ENCODE data around the gene FBXO45. TPM values are rescaled to one million over a fixed set of nuclear protein-coding genes. Genes with fewer than 3 reads are reported as not detected.
"Not testable (repeated sequence)": the region's sequence is repeated elsewhere in the genome, so short reads cannot be mapped to it uniquely, and the experiment has no call there.

FBXO45 gene
- total RNA-seq, 1 donor from 2014 or later: 9.9 TPM

DNA sequence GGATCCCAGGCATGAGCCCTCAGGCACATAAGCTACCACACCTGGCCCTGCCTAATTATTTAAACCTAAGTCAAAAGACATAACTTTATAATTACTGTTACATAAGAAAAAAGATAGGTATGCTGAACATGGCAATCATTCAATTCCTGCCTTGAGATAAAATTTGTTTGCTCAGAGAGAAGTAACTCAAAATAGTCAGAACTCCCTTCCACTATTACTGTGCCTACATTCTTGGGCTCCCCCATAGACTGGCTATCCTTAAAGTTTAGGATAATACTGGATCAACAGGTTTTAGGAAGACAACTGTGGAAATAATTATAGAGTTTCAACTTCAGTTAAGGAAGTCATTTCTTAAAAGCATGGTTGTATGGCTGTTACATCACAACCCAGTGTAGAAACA lies 10.0 kb upstream of the FBXO45 start:
- H3K27me3 Mint-ChIP-seq (ENCODE audit: low read depth): no peaks in the 10 kb centered on the region
- H3K36me3 Mint-ChIP-seq (ENCODE audit: low read depth): peaks cover 8% of the 10 kb centered on the region
- TF ChIP-seq, protein P1, sequence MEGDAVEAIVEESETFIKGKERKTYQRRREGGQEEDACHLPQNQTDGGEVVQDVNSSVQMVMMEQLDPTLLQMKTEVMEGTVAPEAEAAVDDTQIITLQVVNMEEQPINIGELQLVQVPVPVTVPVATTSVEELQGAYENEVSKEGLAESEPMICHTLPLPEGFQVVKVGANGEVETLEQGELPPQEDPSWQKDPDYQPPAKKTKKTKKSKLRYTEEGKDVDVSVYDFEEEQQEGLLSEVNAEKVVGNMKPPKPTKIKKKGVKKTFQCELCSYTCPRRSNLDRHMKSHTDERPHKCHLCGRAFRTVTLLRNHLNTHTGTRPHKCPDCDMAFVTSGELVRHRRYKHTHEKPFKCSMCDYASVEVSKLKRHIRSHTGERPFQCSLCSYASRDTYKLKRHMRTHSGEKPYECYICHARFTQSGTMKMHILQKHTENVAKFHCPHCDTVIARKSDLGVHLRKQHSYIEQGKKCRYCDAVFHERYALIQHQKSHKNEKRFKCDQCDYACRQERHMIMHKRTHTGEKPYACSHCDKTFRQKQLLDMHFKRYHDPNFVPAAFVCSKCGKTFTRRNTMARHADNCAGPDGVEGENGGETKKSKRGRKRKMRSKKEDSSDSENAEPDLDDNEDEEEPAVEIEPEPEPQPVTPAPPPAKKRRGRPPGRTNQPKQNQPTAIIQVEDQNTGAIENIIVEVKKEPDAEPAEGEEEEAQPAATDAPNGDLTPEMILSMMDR (IDR thresholded peaks at IDR 0.05): no peak
- H3K9me3 Mint-ChIP-seq (ENCODE audit: low read depth): no peaks in the 10 kb centered on the region
- H3K27ac Mint-ChIP-seq (ENCODE audit: unreplicated experiment): no peak overlapping the region
- no peak for DNase-seq (ENCODE audit: low spot score)
- no peaks in the 10 kb centered on the region for H3K4me1 Mint-ChIP-seq (ENCODE audit: low read depth)
- no peak overlapping the region for H3K4me3 Mint-ChIP-seq (ENCODE audit: unreplicated experiment)

DNA sequence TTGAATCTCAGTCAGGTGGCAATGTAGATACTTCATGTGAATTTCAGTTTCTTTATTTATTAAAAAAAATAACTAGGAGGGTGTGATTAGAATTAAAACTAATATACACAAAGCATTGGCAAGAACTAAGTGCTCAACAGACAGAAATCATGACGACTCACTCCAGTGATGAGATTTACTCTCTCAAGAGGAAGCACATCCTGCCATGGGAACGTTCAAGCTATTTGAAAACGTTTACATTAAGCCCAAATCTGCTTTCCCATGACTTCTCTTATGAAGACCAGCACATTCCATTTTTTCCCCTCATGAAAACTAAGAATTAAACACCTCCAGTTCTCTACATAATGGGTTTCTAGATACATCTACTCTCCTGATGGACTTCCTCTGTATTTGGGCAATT lies 8.6 kb upstream of the FBXO45 start:
- peaks cover 5% of the 10 kb centered on the region for H3K4me1 Mint-ChIP-seq (ENCODE audit: low read depth)
- H3K27me3 Mint-ChIP-seq (ENCODE audit: low read depth): no peaks in the 10 kb centered on the region
- H3K9me3 Mint-ChIP-seq (ENCODE audit: low read depth): no peaks in the 10 kb centered on the region
- no peak overlapping the region for H3K4me3 Mint-ChIP-seq (ENCODE audit: unreplicated experiment)
- H3K27ac Mint-ChIP-seq (ENCODE audit: unreplicated experiment): no peak overlapping the region
- no peak for DNase-seq (ENCODE audit: low spot score)
- peaks cover 2% of the 10 kb centered on the region for H3K36me3 Mint-ChIP-seq (ENCODE audit: low read depth)
- TF ChIP-seq, protein P1 (IDR thresholded peaks at IDR 0.05): no peak

DNA sequence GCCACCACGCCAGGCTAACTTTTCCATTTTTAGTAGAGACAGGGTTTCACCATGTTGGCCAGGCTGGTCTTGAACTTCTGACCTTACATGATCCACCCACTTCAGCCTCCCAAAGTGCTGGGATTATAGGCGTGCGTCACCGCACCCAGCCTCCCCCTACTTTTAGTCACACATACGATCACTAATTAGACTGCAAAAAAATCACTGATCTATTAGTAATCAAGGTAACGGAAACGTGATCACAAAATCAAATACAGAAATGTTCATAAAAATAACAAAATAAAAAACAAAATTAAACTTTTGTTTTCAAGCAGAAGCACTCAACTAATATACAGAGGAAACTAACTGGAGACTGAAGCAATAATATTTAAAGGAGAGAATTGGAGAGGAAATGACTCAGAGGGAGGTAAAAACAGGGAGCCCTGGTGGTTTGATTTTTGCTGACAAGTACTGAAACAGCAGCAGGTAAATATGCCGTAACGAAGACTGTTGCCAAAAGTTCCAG lies 4.7 kb upstream of the FBXO45 start:
- peaks cover 20% of the 10 kb centered on the region for H3K4me1 Mint-ChIP-seq (ENCODE audit: low read depth)
- H3K27ac Mint-ChIP-seq (ENCODE audit: unreplicated experiment): no peak overlapping the region
- no peak overlapping the region for H3K4me3 Mint-ChIP-seq (ENCODE audit: unreplicated experiment)
- peaks cover 2% of the 10 kb centered on the region for H3K36me3 Mint-ChIP-seq (ENCODE audit: low read depth)
- H3K9me3 Mint-ChIP-seq (ENCODE audit: low read depth): no peaks in the 10 kb centered on the region
- TF ChIP-seq, protein P1 (IDR thresholded peaks at IDR 0.05): no peak
- DNase-seq (ENCODE audit: low spot score): no peak
- H3K27me3 Mint-ChIP-seq (ENCODE audit: low read depth): no peaks in the 10 kb centered on the region

DNA sequence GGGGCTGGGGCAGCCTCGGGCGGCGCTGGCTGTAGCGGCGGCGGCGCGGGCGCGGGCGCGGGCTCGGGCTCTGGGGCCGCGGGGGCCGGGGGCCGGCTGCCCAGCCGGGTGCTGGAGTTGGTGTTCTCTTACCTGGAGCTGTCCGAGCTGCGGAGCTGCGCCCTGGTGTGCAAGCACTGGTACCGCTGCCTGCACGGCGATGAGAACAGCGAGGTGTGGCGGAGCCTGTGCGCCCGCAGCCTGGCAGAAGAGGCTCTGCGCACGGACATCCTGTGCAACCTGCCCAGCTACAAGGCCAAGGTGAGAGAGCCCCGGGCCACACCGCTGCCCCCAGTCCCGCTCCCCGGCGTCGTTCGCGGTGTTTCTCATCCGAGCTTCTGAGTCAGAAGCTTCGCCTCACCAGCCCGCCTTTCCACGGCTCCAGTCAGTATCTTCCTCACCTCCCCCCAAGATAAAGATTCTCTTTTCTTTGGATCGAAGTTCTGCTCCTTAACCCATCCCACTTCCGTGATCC lies 600 bp downstream of the FBXO45 start:
- Mint-ChIP-seq H3K27me3 (ENCODE audit: low read depth) (no peaks in the 10 kb centered on the region), H3K36me3 (ENCODE audit: low read depth) (no peaks in the 10 kb centered on the region), H3K27ac (ENCODE audit: unreplicated experiment) (peak overlapping the region; percentile 84), H3K9me3 (ENCODE audit: low read depth) (no peaks in the 10 kb centered on the region), H3K4me1 (ENCODE audit: low read depth) (peaks cover 28% of the 10 kb centered on the region), H3K4me3 (ENCODE audit: unreplicated experiment) (peak overlapping the region; percentile 98)
- peak; percentile 93 for DNase-seq (ENCODE audit: low spot score)
- TF ChIP-seq, protein P1 (IDR thresholded peaks at IDR 0.05): peak; percentile 1

DNA sequence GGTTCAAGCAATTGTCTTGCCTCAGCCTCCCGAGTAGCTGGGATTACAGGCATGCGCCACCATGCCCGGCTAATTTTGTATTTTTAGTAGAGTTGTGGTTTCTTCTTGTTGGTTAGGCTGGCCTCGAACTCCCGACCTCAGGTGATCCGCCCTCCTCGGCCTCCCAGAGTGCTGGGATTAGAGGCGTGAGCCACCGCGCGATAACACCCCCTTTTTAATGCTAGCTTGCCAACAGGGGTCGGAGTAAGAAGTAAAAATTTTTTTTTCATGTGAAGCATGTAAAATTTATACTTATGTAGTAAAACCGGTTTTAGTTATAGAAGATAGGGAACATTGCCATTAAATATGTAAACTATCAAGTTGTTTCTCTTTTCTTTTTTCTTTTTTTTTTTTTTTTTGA lies 1.9 kb downstream of the FBXO45 start:
- H3K36me3 Mint-ChIP-seq (ENCODE audit: low read depth); DNase-seq (ENCODE audit: low spot score); H3K9me3 Mint-ChIP-seq (ENCODE audit: low read depth); H3K4me3 Mint-ChIP-seq (ENCODE audit: unreplicated experiment); H3K27me3 Mint-ChIP-seq (ENCODE audit: low read depth): not testable (repeated sequence)
- peak overlapping the region; percentile 14 for H3K27ac Mint-ChIP-seq (ENCODE audit: unreplicated experiment)
- peaks cover 28% of the 10 kb centered on the region for H3K4me1 Mint-ChIP-seq (ENCODE audit: low read depth)

DNA sequence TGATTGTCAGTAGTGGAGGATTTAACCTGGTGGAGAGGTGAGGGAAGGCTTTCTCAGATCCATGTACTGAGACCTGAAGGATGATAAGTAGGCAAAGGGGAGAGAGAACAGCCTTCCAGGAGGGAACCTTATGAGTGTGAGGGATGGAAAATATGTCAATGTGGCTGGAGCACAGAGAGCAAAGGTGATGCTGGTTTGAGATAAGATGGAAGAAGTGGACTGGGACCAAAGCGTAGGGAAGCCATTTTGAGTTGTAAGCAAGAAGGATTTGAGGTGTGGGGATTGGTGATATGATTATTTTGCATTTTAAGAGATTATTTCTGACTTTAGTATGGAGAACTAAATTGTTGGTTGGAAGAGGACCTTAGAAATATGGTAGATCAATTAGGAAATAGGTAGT lies 3.9 kb downstream of the FBXO45 start:
- Mint-ChIP-seq H3K4me3 (ENCODE audit: unreplicated experiment) (no peak overlapping the region), H3K4me1 (ENCODE audit: low read depth) (peaks cover 22% of the 10 kb centered on the region), H3K27ac (ENCODE audit: unreplicated experiment) (no peak overlapping the region), H3K9me3 (ENCODE audit: low read depth) (no peaks in the 10 kb centered on the region), H3K27me3 (ENCODE audit: low read depth) (no peaks in the 10 kb centered on the region), H3K36me3 (ENCODE audit: low read depth) (no peaks in the 10 kb centered on the region)
- TF ChIP-seq, protein P1 (IDR thresholded peaks at IDR 0.05): no peak
- DNase-seq (ENCODE audit: low spot score): no peak

Data from chondrocyte (in vitro differentiated cells).